G401 (cell line): ENCODE results near the gene TPCN1. TPM values are rescaled to one million over a fixed set of nuclear protein-coding genes. Genes with fewer than 3 reads are reported as not detected.
A peak's percentile ranks its signal among the peaks of the same experiment; 100 is the strongest.

ENCODE experiments used
- DNase-seq: peaks from one replicate; pipeline ENCODE4 v3.0.0-alpha.2; 2015; ENCODE audit warnings: low spot score
- in situ Hi-C: cut with HindIII; loops from 2 replicates; pipeline ENCODE4 v1.10.0; 2016; ENCODE audit warnings: low sequenced_read_pairs, mixed read lengths
- total RNA-seq: library from RNA; depleted of rRNA; stranded (reverse); fragments of >200 nt; shearing (Covaris generic); gene quantifications from 2 replicates; pipeline ENCODE4 v1.2.3, GENCODE V29; 2014

Gene TPCN1
- total RNA-seq, 1 experiment from 2014 or later: 14.3 TPM

GRCh38 chr12:113220593-113221180 lies 577 bp upstream of the TPCN1 start:
- in situ Hi-C loops: no loop called here

GRCh38 chr12:113221997-113222729 lies 899 bp downstream of the TPCN1 start:
- in situ Hi-C loops: no loop called here
- no peak for DNase-seq

More at GRCh38 chr12:113220593-113221180, 577 bp upstream of the TPCN1 start:
- DNase-seq: no peak

GRCh38 chr12:113222730-113223531 lies 1.7 kb downstream of the TPCN1 start:
- DNase-seq: peak; percentile 66
- in situ Hi-C loops: no loop called here

- in situ Hi-C loops: no loop called here
- no peak for DNase-seq
Measured at GRCh38 chr12:113224955-113225354, 3.7 kb downstream of the TPCN1 start.

GRCh38 chr12:113226696-113227568 lies 5.7 kb downstream of the TPCN1 start:
- in situ Hi-C loops: no loop called here
- DNase-seq: peak; percentile 95

DNA sequence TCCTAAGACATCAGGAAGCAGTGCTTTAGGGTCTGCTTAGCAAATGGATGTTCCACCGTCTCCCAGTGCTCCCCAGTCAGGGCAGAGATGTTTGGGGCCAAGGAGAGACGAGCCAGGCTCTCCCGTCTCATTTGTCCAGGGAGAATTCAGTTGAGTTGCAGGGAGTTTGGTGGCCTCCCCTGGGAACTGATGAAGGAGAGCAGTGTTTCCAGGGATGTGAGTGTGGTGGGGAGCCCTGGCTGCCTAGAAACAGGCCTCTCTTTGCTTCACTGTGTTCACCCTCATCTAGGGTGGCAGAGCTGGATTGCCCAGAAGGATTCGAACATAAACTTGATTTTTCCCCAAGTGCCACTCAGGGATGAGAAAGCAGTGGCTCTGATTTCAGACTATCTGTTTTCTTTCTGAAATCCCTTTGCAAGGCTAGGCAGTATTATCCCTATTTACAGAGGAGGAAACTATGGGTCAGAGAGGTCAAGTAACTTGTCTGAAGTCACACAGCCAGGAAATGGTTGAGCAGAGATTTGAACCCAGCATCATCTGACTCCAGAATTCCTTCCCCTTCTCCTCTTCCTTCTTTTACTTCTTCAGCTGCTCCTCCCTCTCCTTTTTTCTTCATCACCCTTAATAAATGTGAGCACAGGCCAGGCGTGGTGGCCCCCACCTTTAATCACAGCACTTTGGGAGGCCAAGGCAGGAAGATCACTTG lies 6.6 kb downstream of the TPCN1 start:
- no peak for DNase-seq
- in situ Hi-C loops: no loop called here

- no peak for DNase-seq
- in situ Hi-C loops: no loop called here
Measured at GRCh38 chr12:113228394-113229028, 7.2 kb downstream of the TPCN1 start.

GRCh38 chr12:113230315-113231234 lies 9.3 kb downstream of the TPCN1 start:
- no peak for DNase-seq
- in situ Hi-C loops: no loop called here

DNA sequence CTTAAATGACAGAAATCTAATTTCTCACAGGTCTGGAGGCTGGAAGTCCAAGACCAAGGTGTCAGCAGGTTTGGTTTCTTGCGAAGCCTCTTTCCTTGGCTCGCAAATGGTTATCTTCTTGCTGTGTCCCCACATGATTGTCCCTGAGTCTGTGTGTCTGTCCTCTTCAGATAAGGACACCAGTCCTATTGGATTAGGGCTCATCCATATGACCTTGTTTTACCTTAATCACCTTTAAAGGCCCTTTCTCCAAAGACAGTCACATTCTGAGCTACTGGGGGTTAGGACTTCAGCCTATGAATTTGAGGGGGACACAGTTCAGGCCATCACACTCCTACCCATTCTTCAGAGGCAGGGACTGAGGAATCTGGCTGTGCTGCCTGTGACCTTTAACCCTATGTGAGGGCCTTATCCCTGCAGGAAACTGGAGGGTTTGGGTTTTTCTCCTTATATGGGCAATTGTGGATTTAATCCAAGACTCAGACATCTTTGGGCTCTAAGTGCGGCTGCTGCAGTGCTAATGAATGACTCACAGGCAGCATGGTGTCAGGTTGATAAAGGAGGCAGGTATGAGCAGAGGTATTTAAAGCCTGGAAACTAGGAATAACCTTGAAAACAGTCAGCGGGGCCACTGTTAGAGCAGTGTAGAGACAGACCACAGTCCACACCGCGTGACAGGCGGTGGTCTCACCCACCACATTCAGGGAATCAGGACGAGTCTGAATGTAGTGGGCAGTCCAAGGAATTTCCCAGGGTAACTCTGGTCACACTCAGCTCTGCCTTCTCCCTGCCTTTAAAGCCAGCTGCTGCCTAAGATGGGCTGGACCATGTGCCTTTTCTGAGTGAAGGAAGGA lies 10.2 kb downstream of the TPCN1 start:
- in situ Hi-C loops: no loop called here
- no peak for DNase-seq

DNA sequence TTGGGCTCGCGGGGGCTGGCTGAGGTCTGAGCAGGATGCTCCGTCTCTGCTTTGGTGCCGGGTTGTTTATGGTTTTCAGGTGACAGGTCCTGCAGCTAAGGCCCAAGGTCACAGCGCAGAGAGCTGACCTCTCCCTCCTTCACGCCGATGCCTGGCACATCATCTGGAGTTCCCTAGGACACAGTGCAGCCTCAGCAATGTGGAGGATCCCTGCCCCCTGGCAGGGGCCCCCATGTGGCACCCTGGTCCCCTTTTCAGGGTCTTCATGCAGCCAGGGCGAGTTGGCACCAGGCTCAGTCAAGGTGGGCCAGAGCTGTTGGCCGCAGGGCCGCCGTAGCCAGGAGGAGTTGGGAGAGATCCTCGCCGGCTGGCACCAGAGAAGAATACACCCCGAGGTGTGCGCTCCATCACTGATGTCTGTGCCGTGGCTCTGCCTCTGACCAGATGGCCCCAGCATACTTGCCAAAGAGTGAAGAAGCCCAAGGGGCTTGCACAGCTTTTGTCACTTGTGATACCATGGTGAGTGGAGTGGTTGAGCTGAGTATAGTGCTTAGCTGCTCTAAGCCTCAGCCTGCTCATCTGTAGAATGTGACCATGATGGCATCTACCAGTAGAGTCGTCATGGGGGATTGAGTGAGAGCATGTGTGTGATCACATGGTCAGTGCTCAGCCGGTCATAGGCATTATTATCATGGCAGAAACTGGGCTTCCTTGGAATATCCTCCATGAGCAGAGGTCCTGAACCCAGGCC lies 11.0 kb downstream of the TPCN1 start:
- in situ Hi-C loops: no loop called here
- peak; percentile 78 for DNase-seq

GRCh38 chr12:113232840-113233585 lies 11.7 kb downstream of the TPCN1 start:
- peak; percentile 74 for DNase-seq
- in situ Hi-C loops: no loop called here

DNA sequence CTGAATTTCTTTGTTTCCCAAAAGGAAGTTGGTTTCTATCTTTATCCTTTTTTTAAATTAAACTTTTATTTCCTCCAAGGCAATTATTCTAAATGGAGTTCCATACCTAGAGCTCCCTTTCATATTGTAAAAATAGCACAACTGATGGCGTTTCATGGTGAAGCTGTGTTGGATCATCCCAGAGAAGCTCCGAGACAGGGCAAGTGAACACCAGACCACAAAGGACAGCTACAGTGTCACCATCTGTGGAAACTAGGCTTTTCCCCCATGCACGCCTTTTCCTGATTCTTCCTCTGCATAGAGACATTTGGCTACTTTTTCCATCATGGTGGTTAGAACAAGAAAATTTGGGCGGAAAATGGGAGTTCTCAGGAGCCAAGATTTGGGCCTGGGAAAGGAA lies 12.7 kb downstream of the TPCN1 start:
- DNase-seq: no peak
- in situ Hi-C loops: no loop called here

DNA sequence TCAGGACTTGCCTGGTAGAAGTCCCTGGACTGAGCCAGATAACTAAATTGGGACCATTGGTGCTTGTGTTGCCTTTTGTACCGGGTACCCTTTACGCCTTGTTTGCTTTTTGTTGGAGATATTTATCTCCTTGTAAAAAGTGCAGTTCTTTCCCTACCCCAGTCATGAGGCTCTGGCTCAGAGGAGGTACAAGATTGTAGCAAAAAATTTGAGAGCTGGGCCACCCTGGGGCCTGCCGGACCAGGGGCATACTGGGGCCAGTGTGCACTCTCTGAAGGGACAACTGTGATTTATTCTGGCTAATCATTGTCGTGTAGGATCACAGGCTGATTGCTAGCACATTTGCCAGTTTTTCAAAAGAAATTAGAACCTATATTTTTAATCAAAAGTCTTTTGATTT lies 13.2 kb downstream of the TPCN1 start:
- in situ Hi-C loops: no loop called here
- DNase-seq: no peak

GRCh38 chr12:113235976-113236375 lies 14.7 kb downstream of the TPCN1 start:
- DNase-seq: peak; percentile 68
- in situ Hi-C loops: no loop called here
